Neural cell (in vitro differentiated cells): ENCODE data around the gene NOL4L. TPM values are rescaled to one million over a fixed set of nuclear protein-coding genes. Genes with fewer than 3 reads are reported as not detected.

ENCODE experiments used
- H2AFZ ChIP-seq: fragments of 200-600, 300-800 bp; sonication (generic), shearing (Covaris generic); 2 replicates; pipeline ENCODE4 v1.6.0; 2014; ENCODE audit warnings: low read depth, mild to moderate bottlenecking, antibody characterized with exemption, low read length, moderate library complexity
- H3F3A ChIP-seq: fragments of 200-600 bp; shearing (Covaris generic); 2 replicates; pipeline ENCODE4 v1.6.1; 2016; ENCODE audit warnings: mild to moderate bottlenecking, moderate library complexity, mixed read lengths, antibody characterized with exemption, low read length; ENCODE audit not compliant: insufficient read depth, poor library complexity, severe bottlenecking
- H3K27ac ChIP-seq: fragments of 200-600, 300-800 bp; sonication (generic), shearing (Covaris generic); 2 replicates; pipeline ENCODE4 v1.5.1; 2014; ENCODE audit warnings: mild to moderate bottlenecking, low read length, moderate library complexity
- H3K27me3 ChIP-seq: fragments of 300-800, 200-600 bp; sonication (generic), shearing (Covaris generic); 2 replicates; pipeline ENCODE4 v1.6.0; 2014; ENCODE audit warnings: mild to moderate bottlenecking, low read depth, low read length, moderate library complexity; ENCODE audit not compliant: insufficient read depth
- H3K36me3 ChIP-seq: fragments of 300-800, 200-600 bp; sonication (generic), shearing (Covaris generic); 2 replicates; pipeline ENCODE4 v1.5.1; 2014; ENCODE audit warnings: mild to moderate bottlenecking, antibody characterized with exemption, low read length, moderate library complexity; ENCODE audit not compliant: insufficient read depth
- H3K4me2 ChIP-seq: fragments of 300-800, 200-600 bp; sonication (generic), shearing (Covaris generic); 2 replicates; pipeline ENCODE4 v1.6.0; 2014; ENCODE audit warnings: mild to moderate bottlenecking, low read length
- H3K4me3 ChIP-seq: fragments of 300-800, 200-600 bp; sonication (generic), shearing (Covaris generic); 2 replicates; pipeline ENCODE4 v1.5.1; 2014; ENCODE audit warnings: mild to moderate bottlenecking, low read length, moderate library complexity
- H3K79me2 ChIP-seq: fragments of 200-600 bp; shearing (Covaris generic); replicated peaks from 2 replicates; pipeline ENCODE4 v1.6.0; 2014; ENCODE audit warnings: mild to moderate bottlenecking, low read length, moderate library complexity; ENCODE audit not compliant: insufficient read depth
- H3K9ac ChIP-seq: fragments of 300-800, 200-600 bp; sonication (generic), shearing (Covaris generic); 2 replicates; pipeline ENCODE4 v1.6.1; 2016; ENCODE audit warnings: mild to moderate bottlenecking, low read length, mixed read lengths
- H3K9me2 ChIP-seq: fragments of 200-600 bp; shearing (Covaris generic); 2 replicates; pipeline ENCODE4 v1.6.1; 2016; ENCODE audit warnings: mild to moderate bottlenecking, low read length, mixed read lengths; ENCODE audit not compliant: insufficient read depth
- H3K9me3 ChIP-seq: fragments of 200-600, 300-800 bp; sonication (generic), shearing (Covaris generic); 2 replicates; pipeline ENCODE4 v1.6.1; 2016; ENCODE audit warnings: mild to moderate bottlenecking, mixed run types, low read length, moderate library complexity, mixed read lengths
- H4K20me1 ChIP-seq: fragments of 200-600 bp; shearing (Covaris generic); 2 replicates; pipeline ENCODE4 v1.6.1; 2016; ENCODE audit warnings: mild to moderate bottlenecking, mixed run types; ENCODE audit not compliant: insufficient read depth
- EP300 ChIP-seq: fragments of 450-650 bp; conservative IDR thresholded peaks from 2 replicates; pipeline ENCODE4 v1.6.1; 2014; ENCODE audit warnings: antibody characterized with exemption, mild to moderate bottlenecking, moderate library complexity; ENCODE audit not compliant: poor library complexity, severe bottlenecking
- EZH2 ChIP-seq: fragments of 200-600, 300-800 bp; shearing (Covaris generic), sonication (generic); IDR thresholded peaks from 2 replicates; pipeline ENCODE4 v1.6.1; 2014; ENCODE audit warnings: antibody characterized with exemption, low read length, borderline replicate concordance, mild to moderate bottlenecking; ENCODE audit not compliant: insufficient read depth, poor library complexity, severe bottlenecking
- MXI1 ChIP-seq: fragments of 450-650 bp; conservative IDR thresholded peaks from 2 replicates; pipeline ENCODE4 v1.6.1; 2014; ENCODE audit warnings: antibody characterized with exemption, mild to moderate bottlenecking; ENCODE audit not compliant: poor library complexity, severe bottlenecking
- POLR2AphosphoS5 ChIP-seq: IDR thresholded peaks from 2 replicates; pipeline ENCODE4 v1.6.1; 2012
- RAD21 ChIP-seq: fragments of 450-650 bp; conservative IDR thresholded peaks from 2 replicates; pipeline ENCODE4 v1.6.1; 2014; ENCODE audit warnings: antibody characterized with exemption, mild to moderate bottlenecking, moderate library complexity
- SMC3 ChIP-seq: fragments of 450-650 bp; conservative IDR thresholded peaks from 2 replicates; pipeline ENCODE4 v1.6.1; 2014; ENCODE audit warnings: antibody characterized with exemption, mild to moderate bottlenecking, moderate library complexity; ENCODE audit not compliant: poor library complexity
- TAF1 ChIP-seq: IDR thresholded peaks from 2 replicates; pipeline ENCODE4 v1.6.1; 2012; ENCODE audit warnings: low read depth
- polyA plus RNA-seq: library from polyadenylated mRNA; depleted of rRNA; stranded (reverse); fragments of >200 nt; gene quantifications from 2 replicates; pipeline ENCODE4 v1.2.3, GENCODE V29; 2014
- TF ChIP-seq, protein P1 (sequence below): IDR thresholded peaks from 2 replicates; pipeline ENCODE4 v1.6.1; 2012; ENCODE audit warnings: borderline replicate concordance
- TF ChIP-seq, protein P2 (sequence below): fragments of 450-650 bp; IDR thresholded peaks from 2 replicates; pipeline ENCODE4 v1.5.1; 2014; ENCODE audit warnings: antibody characterized with exemption, mild to moderate bottlenecking, moderate library complexity; ENCODE audit not compliant: poor library complexity, severe bottlenecking

The NOL4L gene
- polyA plus RNA-seq, 1 donor from 2014 or later, result 20.4 TPM

DNA sequence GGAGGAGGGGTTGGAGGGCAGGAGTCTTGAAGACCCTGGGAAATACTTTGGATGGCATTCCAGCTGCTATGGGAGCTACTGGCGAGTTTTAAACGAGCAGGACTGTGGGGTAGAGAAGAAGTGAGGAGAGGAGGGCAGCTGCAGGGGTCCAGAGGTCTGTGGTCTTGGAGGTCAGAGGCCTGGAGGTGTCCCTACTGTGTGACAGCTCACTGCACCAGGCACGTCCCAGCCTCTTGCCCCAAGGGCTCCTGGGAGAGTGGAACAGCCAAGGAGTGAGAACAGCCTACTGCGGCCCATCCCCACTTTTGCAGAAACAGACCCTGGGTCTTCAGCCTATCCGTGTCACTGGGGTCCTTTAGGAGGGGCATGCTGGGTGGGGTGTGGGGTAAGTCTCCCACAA, 2.9 kb upstream of the NOL4L start:
- no peaks in the 10 kb centered on the region for H3K27me3 ChIP-seq

DNA sequence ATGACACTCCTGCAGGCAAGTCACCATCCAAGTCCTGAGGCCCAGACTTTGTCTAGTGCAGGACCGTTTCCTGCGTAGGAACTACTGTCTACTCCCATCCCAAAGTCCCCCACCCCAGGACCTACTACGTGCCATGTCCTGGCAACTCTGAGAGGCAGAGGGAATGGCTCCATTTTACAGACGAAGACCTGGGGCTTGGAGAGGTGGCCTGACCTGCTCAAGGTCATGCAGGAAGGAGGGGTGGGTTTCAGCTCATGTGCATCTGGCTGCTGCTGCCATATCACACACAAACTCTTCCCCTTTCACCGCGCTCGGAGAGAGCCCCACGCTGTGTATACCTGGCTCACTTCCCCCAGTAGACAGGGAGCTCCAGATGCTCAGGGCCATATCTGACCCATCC, 1.2 kb upstream of the NOL4L start:
- H3K9me3 ChIP-seq, result no peaks in the 10 kb centered on the region
- no peaks in the 10 kb centered on the region for H3F3A ChIP-seq
- H3K9me2 ChIP-seq, result no peaks in the 10 kb centered on the region
- H3K79me2 ChIP-seq, result peaks cover 16% of the 10 kb centered on the region
- no peak overlapping the region for H3K4me3 ChIP-seq
- H3K27ac ChIP-seq, result no peak overlapping the region
- no peaks in the 10 kb centered on the region for H4K20me1 ChIP-seq
- no peaks in the 10 kb centered on the region for H3K36me3 ChIP-seq
- H2AFZ ChIP-seq, result no peak overlapping the region
- no peak overlapping the region for H3K9ac ChIP-seq
- no peak overlapping the region for H3K4me2 ChIP-seq
- TF ChIP-seq RAD21 (no peak), SMC3 (no peak), TAF1 (no peak), POLR2AphosphoS5 (no peak), MXI1 (no peak), EP300 (no peak), EZH2 (no peak)
- TF ChIP-seq, protein P1, sequence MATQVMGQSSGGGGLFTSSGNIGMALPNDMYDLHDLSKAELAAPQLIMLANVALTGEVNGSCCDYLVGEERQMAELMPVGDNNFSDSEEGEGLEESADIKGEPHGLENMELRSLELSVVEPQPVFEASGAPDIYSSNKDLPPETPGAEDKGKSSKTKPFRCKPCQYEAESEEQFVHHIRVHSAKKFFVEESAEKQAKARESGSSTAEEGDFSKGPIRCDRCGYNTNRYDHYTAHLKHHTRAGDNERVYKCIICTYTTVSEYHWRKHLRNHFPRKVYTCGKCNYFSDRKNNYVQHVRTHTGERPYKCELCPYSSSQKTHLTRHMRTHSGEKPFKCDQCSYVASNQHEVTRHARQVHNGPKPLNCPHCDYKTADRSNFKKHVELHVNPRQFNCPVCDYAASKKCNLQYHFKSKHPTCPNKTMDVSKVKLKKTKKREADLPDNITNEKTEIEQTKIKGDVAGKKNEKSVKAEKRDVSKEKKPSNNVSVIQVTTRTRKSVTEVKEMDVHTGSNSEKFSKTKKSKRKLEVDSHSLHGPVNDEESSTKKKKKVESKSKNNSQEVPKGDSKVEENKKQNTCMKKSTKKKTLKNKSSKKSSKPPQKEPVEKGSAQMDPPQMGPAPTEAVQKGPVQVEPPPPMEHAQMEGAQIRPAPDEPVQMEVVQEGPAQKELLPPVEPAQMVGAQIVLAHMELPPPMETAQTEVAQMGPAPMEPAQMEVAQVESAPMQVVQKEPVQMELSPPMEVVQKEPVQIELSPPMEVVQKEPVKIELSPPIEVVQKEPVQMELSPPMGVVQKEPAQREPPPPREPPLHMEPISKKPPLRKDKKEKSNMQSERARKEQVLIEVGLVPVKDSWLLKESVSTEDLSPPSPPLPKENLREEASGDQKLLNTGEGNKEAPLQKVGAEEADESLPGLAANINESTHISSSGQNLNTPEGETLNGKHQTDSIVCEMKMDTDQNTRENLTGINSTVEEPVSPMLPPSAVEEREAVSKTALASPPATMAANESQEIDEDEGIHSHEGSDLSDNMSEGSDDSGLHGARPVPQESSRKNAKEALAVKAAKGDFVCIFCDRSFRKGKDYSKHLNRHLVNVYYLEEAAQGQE, result no peak
- TF ChIP-seq, protein P2, sequence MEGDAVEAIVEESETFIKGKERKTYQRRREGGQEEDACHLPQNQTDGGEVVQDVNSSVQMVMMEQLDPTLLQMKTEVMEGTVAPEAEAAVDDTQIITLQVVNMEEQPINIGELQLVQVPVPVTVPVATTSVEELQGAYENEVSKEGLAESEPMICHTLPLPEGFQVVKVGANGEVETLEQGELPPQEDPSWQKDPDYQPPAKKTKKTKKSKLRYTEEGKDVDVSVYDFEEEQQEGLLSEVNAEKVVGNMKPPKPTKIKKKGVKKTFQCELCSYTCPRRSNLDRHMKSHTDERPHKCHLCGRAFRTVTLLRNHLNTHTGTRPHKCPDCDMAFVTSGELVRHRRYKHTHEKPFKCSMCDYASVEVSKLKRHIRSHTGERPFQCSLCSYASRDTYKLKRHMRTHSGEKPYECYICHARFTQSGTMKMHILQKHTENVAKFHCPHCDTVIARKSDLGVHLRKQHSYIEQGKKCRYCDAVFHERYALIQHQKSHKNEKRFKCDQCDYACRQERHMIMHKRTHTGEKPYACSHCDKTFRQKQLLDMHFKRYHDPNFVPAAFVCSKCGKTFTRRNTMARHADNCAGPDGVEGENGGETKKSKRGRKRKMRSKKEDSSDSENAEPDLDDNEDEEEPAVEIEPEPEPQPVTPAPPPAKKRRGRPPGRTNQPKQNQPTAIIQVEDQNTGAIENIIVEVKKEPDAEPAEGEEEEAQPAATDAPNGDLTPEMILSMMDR, result no peak
- H3K27me3 ChIP-seq, result no peaks in the 10 kb centered on the region

More for the DNA sequence above, 2.9 kb upstream of the NOL4L start:
- Histone ChIP-seq H3K4me2 (no peak overlapping the region), H2AFZ (no peak overlapping the region), H3K9me2 (no peaks in the 10 kb centered on the region), H3K36me3 (no peaks in the 10 kb centered on the region), H4K20me1 (no peaks in the 10 kb centered on the region), H3K9me3 (no peaks in the 10 kb centered on the region), H3K4me3 (no peak overlapping the region), H3F3A (no peaks in the 10 kb centered on the region), H3K9ac (no peak overlapping the region), H3K79me2 (no peaks in the 10 kb centered on the region), H3K27ac (no peak overlapping the region)
- TF ChIP-seq, protein P2, result no peak
- no peak for TF ChIP-seq RAD21
- no peak for TF ChIP-seq EP300
- no peak for TF ChIP-seq TAF1
- TF ChIP-seq MXI1, result no peak
- no peak for TF ChIP-seq POLR2AphosphoS5
- TF ChIP-seq, protein P1, result no peak
- TF ChIP-seq SMC3, result no peak
- TF ChIP-seq EZH2, result no peak
